Mesodermal cell (in vitro differentiated cells): Measurements from ENCODE around the gene ABL1.
"Not testable (repeated sequence)": the region's sequence is repeated elsewhere in the genome, so short reads cannot be mapped to it uniquely, and the experiment has no call there.

Source experiments
- H3K27ac ChIP-seq: 2 replicates; pipeline ENCODE4 v1.7.0; 2013; ENCODE audit warnings: mild to moderate bottlenecking, low read depth, low read length, moderate library complexity; ENCODE audit not compliant: severe bottlenecking
- H3K36me3 ChIP-seq: 2 replicates; pipeline ENCODE4 v1.7.1; 2013; ENCODE audit warnings: mild to moderate bottlenecking, low read length, moderate library complexity; ENCODE audit not compliant: control insufficient read depth, insufficient read depth
- H3K4me1 ChIP-seq: one replicate; pipeline ENCODE4 v1.7.1; 2013; ENCODE audit warnings: mild to moderate bottlenecking, low read length; ENCODE audit not compliant: insufficient read depth, control insufficient read depth, poor library complexity, severe bottlenecking
- H3K4me3 ChIP-seq: 2 replicates; pipeline ENCODE4 v1.7.0; 2013; ENCODE audit warnings: low read length, control low read depth, mild to moderate bottlenecking; ENCODE audit not compliant: insufficient read depth, poor library complexity, severe bottlenecking; ENCODE audit errors: extremely low read depth
- H3K9me3 ChIP-seq: 2 replicates; pipeline ENCODE4 v1.7.1; 2013; ENCODE audit warnings: mild to moderate bottlenecking, low read length, moderate library complexity; ENCODE audit not compliant: control insufficient read depth
- WGBS, 2 experiments: methylation state at CpG; one replicate each; pipeline ENCODE4 v1.1.5; 2013; ENCODE audit warnings: missing lambda C conversion rate in 2 of 2; ENCODE audit not compliant: insufficient coverage in 2 of 2; 5-methylcytosine and 5-hydroxymethylcytosine counted together

Gene ABL1

DNA sequence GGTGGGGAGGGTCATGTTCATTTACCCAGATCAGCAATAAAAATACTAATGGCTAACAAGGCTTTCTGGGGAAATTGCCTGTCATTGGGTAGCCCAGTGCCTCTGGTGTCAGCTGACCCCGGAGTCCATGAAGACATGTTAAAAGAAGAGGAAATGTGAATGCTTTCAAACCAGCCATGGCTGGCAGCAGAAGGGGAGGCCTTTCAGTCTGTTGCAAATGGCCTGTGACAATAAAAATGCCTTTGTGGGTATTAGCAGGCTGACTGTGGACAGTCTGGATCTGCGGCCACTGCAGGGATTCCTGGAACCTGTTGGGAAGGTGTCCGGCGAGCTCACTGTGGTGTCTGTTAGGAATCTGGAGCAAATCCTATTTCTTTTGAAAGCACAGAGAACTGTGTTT, 7.5 kb downstream of the ABL1 start:
- H3K4me1 ChIP-seq = peaks cover 46% of the 10 kb centered on the region
- WGBS, 2 experiments = 55 to 91% methylated on average over 1 of the region's 4 CpGs
- H3K9me3 ChIP-seq = no peaks in the 10 kb centered on the region
- peaks cover 2% of the 10 kb centered on the region for H3K36me3 ChIP-seq
- H3K27ac ChIP-seq = peak overlapping the region; percentile 11
- H3K4me3 ChIP-seq = no peak overlapping the region

DNA sequence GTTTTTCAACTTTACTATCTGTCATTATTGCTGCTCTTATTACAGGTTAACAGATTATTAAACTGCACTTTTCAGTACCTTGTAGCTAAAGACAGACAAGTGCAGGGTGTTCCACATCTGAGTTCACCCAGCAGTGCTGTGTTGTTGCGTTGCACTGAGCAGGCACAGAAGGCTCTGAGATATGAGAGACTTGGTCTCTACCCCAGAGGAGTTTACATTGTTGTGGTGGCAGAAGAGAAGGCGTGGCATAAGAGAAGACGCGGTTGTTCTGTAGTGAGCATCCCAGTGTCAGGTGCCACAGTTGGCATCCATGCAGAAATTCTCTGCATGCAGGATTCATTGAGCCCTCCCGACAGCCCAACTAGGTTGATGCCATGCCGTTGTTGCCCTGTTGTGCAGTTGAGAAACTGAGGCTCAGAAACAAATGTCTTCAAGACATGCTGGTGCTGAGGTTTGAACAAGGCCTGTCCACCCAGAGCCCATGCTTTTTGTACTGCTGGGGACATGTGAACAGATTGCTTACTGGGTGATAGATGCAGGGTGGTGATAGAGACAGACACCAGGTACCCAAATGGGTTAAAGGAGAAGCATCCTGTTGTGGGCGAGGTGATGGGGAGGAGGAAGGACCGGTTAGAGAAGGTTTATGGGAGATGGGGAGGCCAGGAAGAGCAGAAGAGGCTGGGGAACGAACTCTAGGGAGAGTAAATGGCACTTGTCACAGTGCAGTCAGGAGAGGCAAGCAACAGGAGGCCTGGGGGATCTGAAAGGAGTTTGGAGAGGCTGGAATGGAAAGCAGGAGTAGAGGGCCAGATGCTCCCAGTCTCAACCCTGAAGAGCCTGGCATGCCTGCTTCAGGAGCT, 8.2 kb downstream of the ABL1 start:
- Histone ChIP-seq H3K27ac (no peak overlapping the region), H3K4me1 (peaks cover 47% of the 10 kb centered on the region)
- 92 to 96% methylated on average over 9 of the region's 9 CpGs for WGBS, 2 experiments

DNA sequence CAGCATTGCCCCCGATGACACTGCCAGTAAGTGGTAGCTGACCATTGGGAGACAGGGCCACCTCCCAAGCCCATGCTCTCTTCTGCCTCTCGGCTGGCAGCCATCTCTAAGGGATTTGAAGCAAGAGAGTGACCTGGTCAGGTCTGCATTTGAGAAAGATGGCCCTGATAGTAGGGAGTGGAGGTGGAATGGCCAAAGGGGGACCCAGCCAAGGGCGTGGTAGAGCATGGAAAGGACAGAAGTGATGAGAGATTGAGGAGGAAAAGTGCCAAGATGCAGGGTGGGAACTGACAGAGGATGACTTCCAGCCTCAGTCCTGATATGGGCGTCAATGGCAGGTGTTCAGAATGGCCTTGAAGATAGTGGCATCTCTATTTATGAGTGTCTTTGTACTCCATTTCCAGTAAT, 9.0 kb downstream of the ABL1 start:
- Histone ChIP-seq H3K36me3 (peaks cover 5% of the 10 kb centered on the region), H3K27ac (no peak overlapping the region), H3K4me1 (peaks cover 42% of the 10 kb centered on the region), H3K4me3 (no peak overlapping the region), H3K9me3 (no peaks in the 10 kb centered on the region)
- 98 to 100% methylated on average over 4 of the region's 4 CpGs for WGBS, 2 experiments

More for the DNA sequence above, 8.2 kb downstream of the ABL1 start:
- peaks cover 3% of the 10 kb centered on the region for H3K36me3 ChIP-seq
- H3K9me3 ChIP-seq = no peaks in the 10 kb centered on the region
- H3K4me3 ChIP-seq = no peak overlapping the region

DNA sequence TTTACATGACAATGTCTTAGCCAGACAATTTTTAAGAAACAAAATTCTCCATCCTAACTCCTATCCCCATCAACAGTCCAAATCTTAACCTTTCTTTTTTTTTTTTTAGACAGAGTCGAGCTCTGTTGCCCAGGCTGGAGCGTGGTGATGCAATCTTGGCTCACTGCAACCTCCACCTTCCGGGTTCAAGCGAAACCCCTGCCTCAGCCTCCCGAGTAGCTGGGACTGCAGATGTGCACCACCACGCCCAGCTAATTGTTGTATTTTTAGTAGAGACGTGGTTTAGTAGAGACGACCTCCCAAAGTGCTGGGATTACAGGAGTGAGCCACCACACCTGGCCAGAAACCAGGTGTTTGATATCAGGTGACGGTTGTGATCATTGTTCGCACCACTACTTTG, 10.2 kb downstream of the ABL1 start:
- 84 to 91% methylated on average over 8 to 9 of the region's 10 CpGs for WGBS, 2 experiments
- H3K4me3 ChIP-seq = no peak overlapping the region
- H3K4me1 ChIP-seq = peaks cover 42% of the 10 kb centered on the region
- H3K36me3 ChIP-seq = peaks cover 14% of the 10 kb centered on the region
- H3K27ac ChIP-seq = peak overlapping the region; percentile 93
- no peaks in the 10 kb centered on the region for H3K9me3 ChIP-seq

DNA sequence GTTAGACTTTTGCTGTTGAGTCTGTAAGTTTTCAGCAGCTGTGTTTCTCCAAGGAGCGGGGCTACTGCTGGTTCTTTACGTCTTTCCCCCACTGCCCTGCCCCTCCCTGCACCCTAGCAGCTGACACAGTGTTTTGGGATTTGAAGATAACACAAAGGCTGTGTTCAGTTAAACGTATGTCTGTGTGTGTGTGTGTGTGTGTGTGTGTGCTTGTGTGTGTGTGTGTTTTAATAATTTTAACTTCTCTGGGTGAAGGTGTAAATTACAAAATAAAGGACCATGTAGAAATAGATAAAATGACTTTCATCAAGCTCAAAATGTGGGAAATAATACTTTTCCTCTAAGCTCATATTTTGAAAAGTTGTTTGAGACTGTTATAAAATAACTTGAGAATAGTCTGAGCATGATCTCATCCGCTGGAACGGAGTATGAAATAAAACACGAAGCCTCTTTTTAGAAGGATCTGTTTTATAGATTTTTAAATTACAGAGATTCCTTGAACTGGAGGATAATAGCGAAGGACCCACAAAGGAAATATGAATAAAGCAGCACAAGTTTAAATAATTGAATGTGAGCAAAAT, 10.9 kb downstream of the ABL1 start:
- Histone ChIP-seq H3K4me1 (peaks cover 42% of the 10 kb centered on the region), H3K36me3 (peaks cover 14% of the 10 kb centered on the region), H3K9me3 (no peaks in the 10 kb centered on the region), H3K4me3 (no peak overlapping the region), H3K27ac (peak overlapping the region; percentile 93)
- 91 to 94% methylated on average over 4 to 5 of the region's 7 CpGs for WGBS, 2 experiments

DNA sequence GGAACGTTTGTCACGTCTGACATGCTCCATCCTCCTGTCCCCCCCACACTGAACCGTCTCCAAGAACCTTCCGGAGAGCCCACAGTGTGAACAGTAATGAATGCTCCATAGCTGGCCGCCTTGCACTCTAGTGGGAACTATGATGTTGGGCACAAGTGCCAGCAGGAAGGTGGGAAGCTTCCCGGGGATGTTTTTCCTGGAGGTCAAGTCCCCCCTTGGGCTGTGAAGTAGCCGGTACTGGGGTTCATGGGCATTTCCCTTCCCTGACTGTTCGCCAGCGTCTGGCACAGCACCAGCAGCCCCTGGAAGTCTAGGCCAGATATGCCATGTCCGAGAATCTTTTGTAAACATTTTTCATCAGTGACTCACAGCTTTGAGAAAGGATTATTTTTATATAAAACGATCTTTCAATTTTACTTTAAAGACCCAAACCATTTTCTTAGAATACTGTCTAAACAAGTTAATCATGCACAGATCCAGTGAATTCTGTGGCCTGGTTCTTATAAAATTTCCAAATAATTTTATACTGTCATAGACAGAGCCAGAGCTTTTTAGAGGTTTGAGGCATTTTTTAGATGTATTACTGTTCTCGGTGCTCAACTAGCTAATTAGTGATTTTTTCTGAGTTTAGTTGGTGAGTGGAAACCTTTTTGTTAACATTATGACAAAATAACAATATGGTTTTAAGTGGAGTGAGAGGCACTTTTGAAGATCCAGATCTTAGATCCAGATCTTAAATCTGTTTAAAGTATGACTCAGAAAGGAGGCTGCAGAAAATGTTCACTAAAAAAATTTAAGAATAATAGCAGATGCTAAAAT, 11.6 kb downstream of the ABL1 start:
- H3K36me3 ChIP-seq = peaks cover 14% of the 10 kb centered on the region
- 64 to 92% methylated on average over 5 to 7 of the region's 12 CpGs for WGBS, 2 experiments
- peak overlapping the region; percentile 93 for H3K27ac ChIP-seq
- no peak overlapping the region for H3K4me3 ChIP-seq
- no peaks in the 10 kb centered on the region for H3K9me3 ChIP-seq
- H3K4me1 ChIP-seq = peaks cover 42% of the 10 kb centered on the region

DNA sequence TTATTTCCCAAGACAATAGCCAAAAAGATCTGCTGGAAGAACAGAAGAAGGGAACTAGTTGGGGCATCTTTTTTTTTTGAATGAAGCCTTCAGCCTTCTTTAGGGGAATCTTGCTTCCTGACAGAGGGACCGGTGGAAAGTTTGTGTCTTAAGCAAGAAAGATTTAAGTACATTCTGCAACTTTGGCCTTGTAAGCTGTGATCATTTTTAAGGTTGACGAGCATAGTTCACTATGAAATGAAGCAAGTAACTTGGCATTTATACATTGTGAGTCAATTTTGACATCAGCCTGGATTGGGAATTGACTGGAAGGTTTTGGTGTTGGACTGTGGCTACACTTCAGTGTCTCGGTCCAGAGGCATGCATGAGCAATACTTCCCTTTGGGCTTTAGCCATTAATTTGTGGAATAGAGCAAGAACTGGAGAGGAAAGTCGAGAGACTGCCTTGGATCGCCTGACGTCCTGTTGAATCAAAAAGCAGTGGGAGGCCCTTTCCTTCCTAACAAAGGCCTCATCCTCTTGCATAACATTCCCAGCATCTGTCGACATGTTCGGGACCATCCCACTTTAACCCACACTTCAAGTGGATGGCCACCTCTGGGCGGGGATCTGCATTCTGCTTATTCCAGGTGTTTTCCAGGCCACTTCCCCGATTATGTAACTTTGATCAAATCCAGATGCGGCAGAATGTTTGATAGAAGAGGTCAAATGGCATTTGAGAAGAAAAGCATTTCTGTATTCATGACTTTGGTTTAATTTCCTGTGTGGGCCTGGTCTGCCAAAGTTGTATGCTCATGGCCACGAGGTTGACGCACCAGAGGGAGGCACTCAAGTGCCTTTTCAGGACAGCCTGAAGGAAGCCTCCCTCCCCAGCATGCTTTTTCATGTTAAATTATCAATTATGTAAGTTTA, 12.5 kb downstream of the ABL1 start:
- Histone ChIP-seq H3K4me3 (no peak overlapping the region), H3K4me1 (peaks cover 37% of the 10 kb centered on the region), H3K36me3 (peaks cover 17% of the 10 kb centered on the region), H3K27ac (peak overlapping the region; percentile 93), H3K9me3 (no peaks in the 10 kb centered on the region)
- 51 to 58% methylated on average over 5 to 13 of the region's 13 CpGs for WGBS, 2 experiments

DNA sequence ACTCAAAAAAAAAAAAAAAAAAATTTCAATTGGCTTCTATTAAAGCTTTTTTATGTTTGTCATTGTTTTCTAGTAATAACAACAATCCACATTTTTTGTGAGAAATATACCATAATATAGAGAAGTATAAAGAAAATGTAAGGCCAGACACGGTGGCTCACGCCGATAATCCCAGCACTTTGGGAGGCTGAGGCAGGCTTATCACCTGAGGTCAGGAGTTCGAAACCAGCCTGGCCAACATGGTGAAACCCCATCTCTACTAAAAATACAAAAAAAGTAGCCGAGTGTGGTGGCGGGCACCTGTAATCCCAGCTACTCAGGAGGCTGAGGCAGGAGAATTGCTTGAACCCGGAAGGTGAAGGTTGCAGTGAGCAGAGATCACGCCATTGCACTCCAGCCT, 13.5 kb downstream of the ABL1 start:
- H3K4me3 ChIP-seq, H3K27ac ChIP-seq, H3K9me3 ChIP-seq: not testable (repeated sequence)
- 95 to 100% methylated on average over 3 to 8 of the region's 8 CpGs for WGBS, 2 experiments
- H3K4me1 ChIP-seq = peaks cover 35% of the 10 kb centered on the region
- peaks cover 26% of the 10 kb centered on the region for H3K36me3 ChIP-seq

DNA sequence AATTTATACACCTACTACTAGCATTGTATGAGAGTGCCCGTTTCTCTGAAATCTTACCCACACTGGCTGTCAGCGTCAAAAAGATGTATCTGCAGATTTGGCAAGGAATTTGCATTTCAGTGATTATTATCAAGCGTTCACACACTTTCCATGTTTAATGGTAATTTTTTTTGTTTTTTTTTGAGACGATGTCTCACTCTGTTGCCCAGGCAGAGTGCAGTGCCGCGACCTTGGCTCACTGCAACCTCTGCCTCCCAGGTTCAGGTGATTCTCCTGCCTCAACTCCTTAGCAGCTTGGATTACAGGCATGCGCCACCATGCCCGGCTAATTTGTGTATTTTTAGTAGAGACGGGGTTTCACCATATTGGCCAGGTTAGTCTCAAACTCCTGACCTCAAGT, 14.3 kb downstream of the ABL1 start:
- no peak overlapping the region for H3K4me3 ChIP-seq
- H3K27ac ChIP-seq = no peak overlapping the region
- WGBS, 2 experiments = 94 to 96% methylated on average over 7 to 9 of the region's 9 CpGs
- H3K9me3 ChIP-seq = no peaks in the 10 kb centered on the region
- peaks cover 35% of the 10 kb centered on the region for H3K4me1 ChIP-seq
- H3K36me3 ChIP-seq = peaks cover 33% of the 10 kb centered on the region

DNA sequence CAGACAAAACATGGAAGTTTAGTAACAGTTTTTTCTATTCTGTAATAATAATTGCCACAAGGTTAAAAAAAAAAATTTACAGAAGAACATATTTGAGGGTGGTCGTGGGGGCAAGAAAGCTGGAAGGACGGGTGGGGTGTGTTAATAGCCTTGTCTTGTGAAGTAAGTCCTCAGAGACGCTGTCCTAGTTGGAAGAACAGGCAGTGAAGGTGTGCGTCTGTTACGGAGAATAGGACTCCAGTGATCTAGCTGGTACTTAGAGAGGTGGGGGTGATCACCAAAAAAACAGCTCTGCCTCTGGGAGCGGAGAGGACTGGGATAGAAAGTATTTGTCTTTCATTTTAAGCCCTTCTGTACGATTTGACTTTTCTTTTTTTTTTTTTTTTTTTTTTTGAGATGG, 17.7 kb downstream of the ABL1 start:
- H3K36me3 ChIP-seq = peaks cover 61% of the 10 kb centered on the region
- WGBS, 2 experiments = 98% methylated on average over 3 to 5 of the region's 7 CpGs
- H3K9me3 ChIP-seq = no peaks in the 10 kb centered on the region
- H3K4me1 ChIP-seq = peaks cover 10% of the 10 kb centered on the region
- no peak overlapping the region for H3K27ac ChIP-seq
- no peak overlapping the region for H3K4me3 ChIP-seq
